PFSK-1 (cell line): ENCODE measurements around the gene CDKN2B.

Experiments used
- FOXP2 ChIP-seq: optimal IDR thresholded peaks from 2 replicates; pipeline ENCODE3; 2011; ENCODE audit warnings: borderline replicate concordance, control low read depth, inconsistent platforms; ENCODE audit not compliant: insufficient read depth; ENCODE audit errors: extremely low read length, extremely low read depth
- POLR2AphosphoS5 ChIP-seq: IDR thresholded peaks from 2 replicates; pipeline ENCODE4 v1.6.1; 2012; ENCODE audit warnings: low read depth, mild to moderate bottlenecking, control low read depth, low read length, moderate library complexity
- REST ChIP-seq, 2 experiments: IDR thresholded peaks; 2 replicates each; pipeline versions ENCODE4 v1.6.1 to v1.8.0; 2011 to 2012; ENCODE audit warnings: low read depth in 2 of 2, low read length in 2 of 2, control low read depth in 1 of 2, inconsistent platforms in 1 of 2, mild to moderate bottlenecking in 1 of 2, moderate library complexity in 1 of 2; ENCODE audit not compliant: insufficient read depth in 1 of 2
- SIN3A ChIP-seq: IDR thresholded peaks from 2 replicates; pipeline ENCODE4 v1.6.1; 2012; ENCODE audit warnings: mild to moderate bottlenecking, low read length, moderate library complexity, borderline replicate concordance; ENCODE audit not compliant: insufficient read depth
- TAF1 ChIP-seq: IDR thresholded peaks from 2 replicates; pipeline ENCODE4 v1.6.1; 2012; ENCODE audit warnings: low read length, control low read depth, borderline replicate concordance; ENCODE audit not compliant: insufficient read depth

CDKN2B gene

GRCh38 chr9:22002038-22002437, 7.1 kb downstream of the CDKN2B start:
- no peak for TF ChIP-seq POLR2AphosphoS5
- TF ChIP-seq REST (IDR thresholded peaks at IDR 0.05; ENCODE audit: insufficient read depth in 1 of 2, low read depth in 2 of 2, low read length in 2 of 2): no peak
- TF ChIP-seq TAF1: no peak
- TF ChIP-seq FOXP2: no peak
- no peak for TF ChIP-seq SIN3A

GRCh38 chr9:21998026-21998425, 11.1 kb downstream of the CDKN2B start:
- no peak for TF ChIP-seq FOXP2
- no peak for TF ChIP-seq REST (IDR thresholded peaks at IDR 0.05; ENCODE audit: insufficient read depth in 1 of 2, low read depth in 2 of 2, low read length in 2 of 2)
- TF ChIP-seq SIN3A: no peak
- no peak for TF ChIP-seq TAF1
- no peak for TF ChIP-seq POLR2AphosphoS5

- TF ChIP-seq FOXP2: no peak
Measured at GRCh38 chr9:21997480-21997879, 11.6 kb downstream of the CDKN2B start.

GRCh38 chr9:21996858-21997257, 12.2 kb downstream of the CDKN2B start:
- TF ChIP-seq POLR2AphosphoS5 (no peak), FOXP2 (no peak), TAF1 (no peak), REST (IDR thresholded peaks at IDR 0.05; ENCODE audit: insufficient read depth in 1 of 2, low read depth in 2 of 2, low read length in 2 of 2) (no peak), SIN3A (no peak)

- TF ChIP-seq POLR2AphosphoS5 (no peak), REST (IDR thresholded peaks at IDR 0.05; ENCODE audit: insufficient read depth in 1 of 2, low read depth in 2 of 2, low read length in 2 of 2) (no peak), SIN3A (no peak), TAF1 (no peak), FOXP2 (no peak)
Measured at GRCh38 chr9:21996438-21996837, 12.7 kb downstream of the CDKN2B start.
